ENCODE measurements around the gene ZC3H7B.

ZC3H7B gene

DNA sequence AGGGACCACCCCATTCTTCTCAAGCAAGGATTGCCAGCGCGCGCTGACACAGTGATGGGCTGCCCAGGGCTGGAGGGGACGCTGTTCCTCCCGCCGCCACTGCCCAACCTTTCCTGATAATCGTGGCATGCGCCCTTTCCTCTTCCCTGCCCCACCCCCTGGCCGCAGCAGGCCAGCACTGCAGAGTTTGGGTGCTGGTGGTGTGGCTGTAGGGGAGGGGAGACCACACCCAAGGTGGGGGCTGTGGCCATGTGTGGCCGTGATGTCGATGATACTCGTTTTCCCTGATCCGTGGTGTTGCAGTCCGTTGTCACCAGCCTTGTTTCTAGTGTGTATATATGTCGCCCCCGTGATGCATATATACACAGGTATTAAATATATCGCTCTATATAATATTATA, 57.6 kb downstream of the ZC3H7B start:
- DNase-seq: no peak

- DNase-seq: no peak
These were observed 58.1 kb downstream of the ZC3H7B start for GRCh38 chr22:41359376-41359775.

DNA sequence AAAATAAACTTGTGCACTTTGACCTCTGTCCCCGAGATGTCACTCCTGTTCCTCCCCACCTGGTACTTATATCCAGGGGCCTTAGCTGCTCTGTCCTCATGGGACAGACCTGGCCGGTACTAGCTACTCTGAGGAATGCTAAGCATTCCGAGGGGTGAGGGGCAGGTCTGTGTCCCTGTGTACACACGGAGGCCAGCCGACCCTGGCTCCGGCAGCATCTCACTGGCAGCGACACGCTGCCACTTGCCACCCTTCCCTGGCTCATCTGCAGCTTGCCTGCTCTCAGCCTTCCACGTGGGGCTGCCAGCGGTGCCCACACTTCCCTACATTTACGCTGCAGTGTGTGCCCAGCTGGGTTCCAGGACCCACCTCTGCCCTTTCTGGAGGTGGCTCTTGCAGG, 58.8 kb downstream of the ZC3H7B start:
- no peak for DNase-seq

DNA sequence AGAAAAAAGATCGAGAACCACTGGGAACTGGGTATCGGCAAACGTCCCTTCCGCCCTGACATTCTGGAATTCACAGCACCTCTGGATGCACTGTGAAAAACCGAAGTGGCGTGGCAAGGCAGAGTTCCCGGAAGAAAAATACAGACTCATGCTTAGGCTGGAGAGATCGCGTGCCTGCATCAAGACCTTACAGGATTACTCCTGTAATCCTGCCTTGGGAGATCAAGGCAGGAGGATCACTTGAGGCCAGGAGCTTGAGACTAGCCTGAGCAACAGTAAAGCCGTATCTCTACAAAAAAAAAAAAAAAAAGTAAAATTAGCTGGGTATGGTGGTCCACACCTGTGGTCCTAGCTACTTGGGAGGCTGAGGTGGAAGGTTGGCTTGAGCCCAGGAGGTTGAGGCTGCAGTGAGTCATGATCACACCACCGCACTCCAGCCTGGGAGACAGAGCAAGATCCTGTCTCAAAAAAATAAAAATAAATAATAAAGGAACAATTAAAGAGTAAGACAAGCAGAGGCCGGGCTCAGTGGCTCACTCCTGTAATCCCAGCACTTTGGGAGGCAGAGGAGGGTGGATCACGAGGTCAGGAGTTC, 60.5 kb downstream of the ZC3H7B start:
- DNase-seq: no peak

- DNase-seq: no peak
These were observed 61.3 kb downstream of the ZC3H7B start for GRCh38 chr22:41362615-41363014.

- no peak for DNase-seq
These were observed 62.9 kb downstream of the ZC3H7B start for GRCh38 chr22:41364233-41364632.

- DNase-seq: no peak
These were observed 63.6 kb downstream of the ZC3H7B start for GRCh38 chr22:41364955-41365354.

- no peak for DNase-seq
These were observed 64.1 kb downstream of the ZC3H7B start for GRCh38 chr22:41365425-41365824.

- no peak for DNase-seq
These were observed 65.2 kb downstream of the ZC3H7B start for GRCh38 chr22:41366323-41367029.

- DNase-seq: no peak
These were observed 65.8 kb downstream of the ZC3H7B start for GRCh38 chr22:41367039-41367679.

- DNase-seq: no peak
These were observed 66.6 kb downstream of the ZC3H7B start for GRCh38 chr22:41367680-41368542.

- no peak for DNase-seq
These were observed 67.5 kb downstream of the ZC3H7B start for GRCh38 chr22:41368543-41369423.

DNA sequence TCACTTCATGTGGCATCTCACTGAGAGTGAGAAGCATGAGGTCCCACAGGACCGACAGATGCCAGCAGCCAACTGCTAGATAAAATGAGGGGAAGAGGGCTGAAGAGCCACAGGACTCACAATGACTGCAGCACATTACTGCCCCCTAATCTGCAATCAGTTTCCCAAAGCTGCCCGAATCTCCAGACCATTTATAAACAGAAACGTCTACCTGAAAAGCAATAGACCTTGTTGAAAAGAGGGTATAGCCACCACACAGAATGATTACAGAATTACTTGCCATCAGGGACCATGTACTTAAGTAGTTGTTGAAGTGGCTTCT, 68.1 kb downstream of the ZC3H7B start:
- no peak for DNase-seq

- DNase-seq: no peak
These were observed 68.5 kb downstream of the ZC3H7B start for GRCh38 chr22:41369837-41370236.

GRCh38 chr22:41377846-41378245, 76.5 kb downstream of the ZC3H7B start:
- DNase-seq: no peak

- DNase-seq: no peak
These were observed 79.6 kb downstream of the ZC3H7B start for GRCh38 chr22:41380993-41381328.

- peak; percentile 99 for DNase-seq
These were observed 80.2 kb downstream of the ZC3H7B start, which contains the start of gene TEF for GRCh38 chr22:41381329-41382097. Gene TEF, plus strand, starts transcription at chr22:41381942. Its CDS starts 103 bp downstream, at chr22:41382045.

DNA sequence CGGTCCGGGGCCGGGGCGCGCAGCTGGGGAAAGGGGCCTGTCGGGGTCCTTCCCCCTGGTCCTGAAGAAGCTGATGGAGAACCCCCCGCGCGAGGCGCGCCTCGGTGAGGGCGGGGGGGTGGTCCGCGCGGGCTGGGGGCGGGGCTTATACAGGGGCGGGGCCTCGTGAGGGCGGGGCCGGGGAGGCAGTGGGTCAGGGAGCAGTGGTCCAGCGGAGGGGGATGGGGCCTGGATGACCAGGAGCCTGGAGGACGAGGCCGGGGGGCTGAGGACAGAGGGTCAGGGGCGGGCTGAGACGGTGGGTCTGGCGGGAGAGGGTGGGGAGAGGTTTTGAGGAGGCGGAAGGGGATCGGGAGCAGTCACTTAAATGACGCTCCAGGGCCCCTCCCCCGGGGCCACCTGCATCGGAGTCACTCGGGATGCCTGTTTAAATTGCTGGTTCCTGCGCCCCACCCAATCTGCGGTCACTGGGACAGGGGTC, 80.8 kb downstream of the ZC3H7B start:
- DNase-seq: peak; percentile 64

DNA sequence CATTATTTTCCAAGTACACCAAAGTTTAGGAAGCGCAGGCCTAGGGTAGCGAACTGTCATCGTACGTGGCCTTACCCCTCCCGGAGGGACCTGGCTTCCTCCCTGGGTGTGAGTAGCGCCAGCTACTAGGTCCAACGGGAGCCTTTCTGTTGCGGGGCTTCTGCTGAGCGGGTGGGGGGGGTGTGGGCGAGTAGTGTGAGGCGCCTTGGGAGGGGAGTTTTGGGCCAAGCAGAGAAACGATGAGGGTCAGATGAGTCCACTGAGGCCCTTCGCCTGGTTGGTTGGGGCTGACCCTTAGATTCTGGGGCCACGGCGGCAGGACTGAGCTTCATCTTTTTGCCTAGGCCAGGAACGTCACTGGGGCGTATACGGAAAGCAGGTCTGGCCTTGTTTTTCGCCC, 81.3 kb downstream of the ZC3H7B start:
- no peak for DNase-seq

DNA sequence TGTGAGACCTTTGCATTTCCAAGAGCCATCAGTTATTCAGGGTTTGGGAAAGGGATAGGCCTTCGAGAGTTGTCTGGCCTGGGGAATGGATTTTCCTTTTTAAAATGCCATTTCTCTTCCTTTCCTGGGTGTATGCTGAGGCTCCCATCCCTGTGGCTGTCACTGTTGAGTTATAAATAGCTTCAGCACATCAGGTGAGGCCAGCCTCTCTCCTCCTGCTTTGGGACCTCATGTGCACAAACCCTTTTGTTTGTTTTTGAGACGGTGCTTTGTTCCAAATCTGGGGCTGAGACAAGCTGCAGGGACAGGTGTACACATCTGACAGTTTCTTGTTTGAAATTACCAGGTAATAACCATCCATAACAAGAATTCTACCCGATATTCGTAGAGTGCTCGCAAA, 81.8 kb downstream of the ZC3H7B start:
- DNase-seq: no peak

GRCh38 chr22:41384128-41384527, 82.8 kb downstream of the ZC3H7B start:
- DNase-seq: no peak

DNA sequence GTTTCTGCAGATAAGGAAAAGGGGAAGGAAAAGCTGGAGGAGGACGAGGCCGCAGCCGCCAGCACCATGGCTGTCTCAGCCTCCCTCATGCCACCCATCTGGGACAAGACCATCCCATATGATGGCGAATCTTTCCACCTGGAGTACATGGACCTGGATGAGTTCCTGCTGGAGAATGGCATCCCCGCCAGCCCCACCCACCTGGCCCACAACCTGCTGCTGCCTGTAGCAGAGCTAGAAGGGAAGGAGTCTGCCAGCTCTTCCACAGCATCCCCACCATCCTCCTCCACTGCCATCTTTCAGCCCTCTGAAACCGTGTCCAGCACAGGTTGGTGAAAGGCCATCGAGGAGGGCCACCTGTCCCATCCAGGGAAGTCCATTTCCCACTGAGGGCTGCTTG, 86.0 kb downstream of the ZC3H7B start:
- no peak for DNase-seq
